Measurements from ENCODE around the gene GDF15. TPM values are rescaled to one million over a fixed set of nuclear protein-coding genes. Genes with fewer than 3 reads are reported as not detected.

GDF15 gene
- total and polyA plus RNA-seq, 12 donors, result 0.44 to 2.5 (median 0.70) TPM

GRCh38 chr19:18435178-18435841 lies 49.4 kb downstream of the GDF15 start:
- DNase-seq (no peak), ATAC-seq (no peak)
- intact Hi-C loops (cut with DNase I), result no loop called here
- peaks cover 0 to 23% (median 0%) of the 10 kb centered on the region in 7 donors for H3K27me3 ChIP-seq
- peaks cover 11 to 59% (median 38%) of the 10 kb centered on the region in 9 donors for H3K4me1 ChIP-seq
- no peaks in the 10 kb centered on the region for H3K9me3 ChIP-seq
- TF ChIP-seq CTCF (IDR thresholded peaks at IDR 0.05), result no peak
- 95 to 96% methylated on average over 45 to 49 of the region's 49 CpGs for WGBS, 2 donors
- H3K4me3 ChIP-seq, result no peak overlapping the region
- no peak overlapping the region for H3K27ac ChIP-seq
- peaks cover 0 to 29% (median 0%) of the 10 kb centered on the region in 9 donors for H3K36me3 ChIP-seq

- 82 to 85% methylated on average over 46 of the region's 46 CpGs for WGBS, 2 donors
- peaks cover 11 to 59% (median 38%) of the 10 kb centered on the region in 9 donors for H3K4me1 ChIP-seq
- peak overlapping the region in 5 of 10 donors; percentile 52 to 80 (median 66) for H3K4me3 ChIP-seq
- peaks cover 0 to 23% (median 0%) of the 10 kb centered on the region in 7 donors for H3K27me3 ChIP-seq
- intact Hi-C loops (cut with DNase I), result no loop called here
- ATAC-seq (no peak), DNase-seq (no peak)
- H3K27ac ChIP-seq, result peak overlapping the region in 6 of 10 donors; percentile 50 to 83 (median 70)
- TF ChIP-seq CTCF (IDR thresholded peaks at IDR 0.05), result no peak
- H3K36me3 ChIP-seq, result peaks cover 0 to 26% (median 0%) of the 10 kb centered on the region in 9 donors
- H3K9me3 ChIP-seq, result no peaks in the 10 kb centered on the region
Measured at GRCh38 chr19:18435842-18436670, 50.1 kb downstream of the GDF15 start.

- peak in 4 of 9 donors; percentile 9 to 29 (median 18) for TF ChIP-seq CTCF (IDR thresholded peaks at IDR 0.05)
- Histone ChIP-seq H3K4me3 (peak overlapping the region; percentile 52 to 81 (median 60)), H3K27me3 (peaks cover 0 to 23% (median 0%) of the 10 kb centered on the region in 7 donors), H3K9me3 (no peaks in the 10 kb centered on the region), H3K4me1 (peaks cover 11 to 59% (median 38%) of the 10 kb centered on the region in 9 donors), H3K27ac (peak overlapping the region in 9 of 10 donors; percentile 39 to 89 (median 74)), H3K36me3 (peaks cover 0 to 22% (median 0%) of the 10 kb centered on the region in 9 donors)
- intact Hi-C loops (cut with DNase I), result no loop called here
- ATAC-seq, result peak; percentile 41 to 72 (median 60)
- peak; percentile 84 to 91 for DNase-seq
- WGBS, 2 donors, result 23% methylated on average over 63 to 67 of the region's 67 CpGs
Measured at GRCh38 chr19:18436671-18437490, 50.9 kb downstream of the GDF15 start.

All from heart right ventricle (tissue), 16 donors.